K562 (cell line): ENCODE data around the gene SYTL2. TPM values are rescaled to one million over a fixed set of nuclear protein-coding genes. Genes with fewer than 3 reads are reported as not detected.

ENCODE experiments used
- ATAC-seq: fragments of 200-7000 bp; cut with Tn5 transposase; 3 replicates; pipeline ENCODE4 v1.9.1; 2020; ENCODE audit warnings: moderate library complexity
- BruUV-seq: library from RNA; stranded (reverse); fragments of 400-500 nt; replicated peaks from 2 replicates; lab custom pipeline; 2021; lab: Mats Ljungman, UMichigan
- CTCF ChIA-PET: fragments of 300-600 bp; formaldehyde crosslinking; extraction: SDS; loops from one replicate; lab custom pipeline; 2021; ENCODE audit warnings: low intra/inter-chr PET ratio; lab: Yijun Ruan, JAX
- POLR2A ChIA-PET: fragments of 300-600, 350-650 bp; sonication (Branson Sonifier 250); formaldehyde crosslinking; extraction: SDS; loops from one replicate; lab custom pipeline; 2021; ENCODE audit warnings: antibody characterized with exemption, inconsistent platforms; lab: Yijun Ruan, JAX
- DNase-seq, 4 experiments: peaks; one replicate each; pipeline versions ENCODE4 v3.0.0 to v3.0.0-alpha.2; 2011 to 2018; ENCODE audit warnings: low spot score in 3 of 4, mixed read lengths in 3 of 4; ENCODE audit errors: extremely low read depth in 1 of 4
- FAIRE-seq: peaks from 2 replicates; lab custom pipeline; 2011; peaks lifted over from hg19 to GRCh38; lab: Jason Lieb, UNC
- H2AFZ ChIP-seq: 2 replicates; pipeline ENCODE4 v1.6.0; 2011; ENCODE audit warnings: low read depth, low read length, control low read depth, inconsistent platforms
- H3K27ac ChIP-seq: fragments of 200-600 bp; 3 replicates; pipeline ENCODE4 v1.8.0; 2011; ENCODE audit warnings: low read depth, mild to moderate bottlenecking, control low read depth, inconsistent platforms, low read length, moderate library complexity, mixed read lengths; ENCODE audit errors: extremely low read depth
- H3K27me3 ChIP-seq, 2 experiments: fragments of 300-600 bp in 1 of 2; 2 replicates in 1 of 2; 3 replicates in 1 of 2; pipeline versions ENCODE4 v1.6.0 to v1.8.0; 2011; ENCODE audit warnings: inconsistent platforms in 2 of 2, low read length in 2 of 2, mild to moderate bottlenecking in 1 of 2, mixed read lengths in 1 of 2, moderate library complexity in 1 of 2; ENCODE audit not compliant: control insufficient read depth in 2 of 2, insufficient read depth in 2 of 2
- H3K36me3 ChIP-seq: fragments of 300-600 bp; 3 replicates; pipeline ENCODE4 v1.8.0; 2011; ENCODE audit warnings: mild to moderate bottlenecking, low read length, inconsistent platforms; ENCODE audit not compliant: control insufficient read depth, insufficient read depth
- H3K4me1 ChIP-seq, 2 experiments: fragments of 200-600 bp in 1 of 2; replicated peaks in 1 of 2; 2 replicates in 1 of 2; 3 replicates in 1 of 2; pipeline versions ENCODE4 v1.5.1 to v1.8.0; 2011; ENCODE audit warnings: inconsistent platforms in 2 of 2, low read length in 2 of 2, mild to moderate bottlenecking in 1 of 2, mixed read lengths in 1 of 2, moderate library complexity in 1 of 2; ENCODE audit not compliant: control insufficient read depth in 2 of 2, insufficient read depth in 2 of 2
- H3K4me2 ChIP-seq: 2 replicates; pipeline ENCODE4 v1.6.1; 2011; ENCODE audit warnings: low read length, control low read depth, inconsistent platforms, mixed read lengths; ENCODE audit not compliant: insufficient read depth
- H3K4me3 ChIP-seq: fragments of 200-600 bp; sonication (generic), shearing (Covaris generic); 2 replicates; pipeline ENCODE4 v1.5.1; 2016; ENCODE audit warnings: control low read depth, inconsistent platforms
- H3K79me2 ChIP-seq: fragments of 200-600 bp; 3 replicates; pipeline ENCODE4 v1.8.0; 2011; ENCODE audit warnings: low read length, inconsistent platforms; ENCODE audit not compliant: control insufficient read depth, insufficient read depth
- H3K9ac ChIP-seq, 2 experiments: 2 replicates each; pipeline versions ENCODE4 v1.6.0 to v1.6.1; 2011; ENCODE audit warnings: low read depth in 2 of 2, low read length in 2 of 2, control low read depth in 1 of 2, inconsistent platforms in 1 of 2, mild to moderate bottlenecking in 1 of 2, mixed read lengths in 1 of 2; ENCODE audit not compliant: insufficient read depth in 1 of 2
- H3K9me1 ChIP-seq: one replicate; pipeline ENCODE4 v1.6.0; 2011; ENCODE audit warnings: inconsistent platforms, mild to moderate bottlenecking, low read length, moderate library complexity; ENCODE audit not compliant: control insufficient read depth, insufficient read depth
- H3K9me3 ChIP-seq: replicated peaks from 2 replicates; pipeline ENCODE4 v1.5.1; 2011; ENCODE audit warnings: low read depth, low read length, inconsistent platforms; ENCODE audit not compliant: control insufficient read depth, insufficient read depth
- H4K20me1 ChIP-seq: replicated peaks from 2 replicates; pipeline ENCODE4 v1.6.1; 2011; ENCODE audit warnings: low read length, inconsistent platforms, mixed read lengths; ENCODE audit not compliant: control insufficient read depth, insufficient read depth
- CCAR2 ChIP-seq: fragments of 200-400 bp; formaldehyde crosslinking; IDR thresholded peaks from 2 replicates; pipeline ENCODE4 v1.6.1; 2017; ENCODE audit warnings: mild to moderate bottlenecking, low read depth, low read length
- ELK3 ChIP-seq: fragments of 450-650 bp; formaldehyde crosslinking; IDR thresholded peaks from 2 replicates; pipeline ENCODE4 v1.4.0; 2020; ENCODE audit warnings: mild to moderate bottlenecking
- NFATC3 ChIP-seq: fragments of 450-650 bp; IDR thresholded peaks from 2 replicates; pipeline ENCODE4 v1.6.1; 2017; ENCODE audit warnings: mild to moderate bottlenecking
- PREB ChIP-seq: sonication (generic); formaldehyde crosslinking; IDR thresholded peaks from 2 replicates; pipeline ENCODE4 v1.8.1; 2023; ENCODE audit warnings: mild to moderate bottlenecking, missing genetic modification reagents
- THAP7 ChIP-seq: fragments of 250-450 bp; sonication (Bioruptor Pico); IDR thresholded peaks from 2 replicates; pipeline ENCODE4 v1.5.0; 2021
- ZNF609 ChIP-seq: sonication (generic); formaldehyde crosslinking; IDR thresholded peaks from 2 replicates; pipeline ENCODE4 v1.8.1; 2023; ENCODE audit warnings: missing genetic modification reagents, mild to moderate bottlenecking, borderline replicate concordance
- WGBS: fragments of 100-300 bp; shearing (Covaris generic); methylation state at CpG from one replicate; pipeline ENCODE4 v1.1.6; 2016; ENCODE audit warnings: low coverage, mixed read lengths; ENCODE audit not compliant: insufficient coverage; ENCODE audit errors: missing lambda C conversion rate; 5-methylcytosine and 5-hydroxymethylcytosine counted together
- in situ Hi-C: fragments of 300-500 bp; cut with MboI; formaldehyde crosslinking; loops from 4 replicates; pipeline ENCODE4 v1.15.0; 2018; ENCODE audit warnings: inconsistent platforms, mixed read lengths
- intact Hi-C: fragments of 100-400 bp; cut with micrococcal nuclease; formaldehyde crosslinking; loops from 2 replicates; pipeline ENCODE4 v1.14.2; 2022
- polyA plus RNA-seq, 8 experiments: library from polyadenylated mRNA; depleted of rRNA in 4 of 8; stranded (reverse) in 5 of 8; unstranded in 3 of 8; fragments of >200 nt; fragmentation: Nextera tagmentation in 2 of 8; fragmentation: Illumina TruSeq in 1 of 8; extraction: Ambion mirVana in 2 of 8; extraction: Trizol in 1 of 8; gene quantifications; 2 replicates each; pipeline versions ENCODE4 v1.2.1 to v1.2.3, GENCODE V29; 2011 to 2014; ENCODE audit warnings: inconsistent platforms in 1 of 8, missing spikeins in 1 of 8
- total RNA-seq, 7 experiments: library from RNA; depleted of rRNA in 6 of 7; stranded (reverse); fragments of >200 nt in 6 of 7; fragmentation: Illumina TruSeq in 2 of 7; extraction: Trizol in 2 of 7; gene quantifications; 2 replicates each; pipeline versions ENCODE4 v1.2.1 to v1.2.3, GENCODE V29; 2011 to 2021; ENCODE audit warnings: low replicate concordance in 1 of 7

SYTL2 gene
- total and polyA plus RNA-seq, 9 of the 15 experiments (the other 6 are each of a cell fraction or from before 2014, with no cell fraction given): 0.05 to 0.57 (median 0.35) TPM

GRCh38 chr11:85756401-85757200, 54.3 kb downstream of the SYTL2 start:
- H3K4me1 ChIP-seq: no peaks in the 10 kb centered on the region

More at GRCh38 chr11:85756401-85757200, 54.3 kb downstream of the SYTL2 start:
- Histone ChIP-seq H3K9me1 (no peaks in the 10 kb centered on the region), H3K27me3 (no peaks in the 10 kb centered on the region), H3K4me3 (no peak overlapping the region), H3K9me3 (no peaks in the 10 kb centered on the region), H3K27ac (no peak overlapping the region), H3K9ac (no peak overlapping the region), H3K79me2 (no peaks in the 10 kb centered on the region)
- intact Hi-C loops: no loop called here
- WGBS: 2% methylated on average over 6 of the region's 6 CpGs
- FAIRE-seq: no peak
- POLR2A ChIA-PET: no interaction called here
- in situ Hi-C loops: no loop called here
- TF ChIP-seq ZNF609 (CRISPR knock-in tag): no peak
- TF ChIP-seq THAP7 (CRISPR knock-in tag): no peak
- TF ChIP-seq PREB: no peak
- TF ChIP-seq CCAR2: no peak
- TF ChIP-seq NFATC3: no peak
- TF ChIP-seq ELK3 (CRISPR knock-in tag): no peak
- TF ChIP-seq, all 486 proteins: peak for 0
- H3K36me3 ChIP-seq: no peaks in the 10 kb centered on the region
- H4K20me1 ChIP-seq: no peaks in the 10 kb centered on the region
- CTCF ChIA-PET: no interaction called here
- no peak overlapping the region for H3K4me2 ChIP-seq
- ATAC-seq (no peak), DNase-seq (no peak)
- no TSS peak for BruUV-seq
- H2AFZ ChIP-seq: no peak overlapping the region
